ENCODE measurements around the gene CYFIP1. TPM values are rescaled to one million over a fixed set of nuclear protein-coding genes. Genes with fewer than 3 reads are reported as not detected.

The CYFIP1 gene
- total and polyA plus RNA-seq, 3 donors from 2014 or later: 50.9 to 112 (median 90.5) TPM

GRCh38 chr15:22919171-22919570 is 61.0 kb downstream of the CYFIP1 start:
- H3K27ac ChIP-seq: no peak overlapping the region
- H3K9me3 ChIP-seq: no peaks in the 10 kb centered on the region
- H3K4me1 ChIP-seq: no peaks in the 10 kb centered on the region
- no peak for DNase-seq
- no peak overlapping the region for H3K4me3 ChIP-seq
- intact Hi-C loops (cut with DNase I; ENCODE audit: low total_unique reads): no loop called here
- TF ChIP-seq CTCF (IDR thresholded peaks at IDR 0.05) (no peak), POLR2A (IDR thresholded peaks at IDR 0.05) (no peak)
- WGBS, 2 donors: 54 to 68% methylated on average over 3 of the region's 3 CpGs
- H3K36me3 ChIP-seq (ENCODE audit: low read depth, missing control alignments): no peaks in the 10 kb centered on the region
- H3K27me3 ChIP-seq: no peaks in the 10 kb centered on the region

DNA sequence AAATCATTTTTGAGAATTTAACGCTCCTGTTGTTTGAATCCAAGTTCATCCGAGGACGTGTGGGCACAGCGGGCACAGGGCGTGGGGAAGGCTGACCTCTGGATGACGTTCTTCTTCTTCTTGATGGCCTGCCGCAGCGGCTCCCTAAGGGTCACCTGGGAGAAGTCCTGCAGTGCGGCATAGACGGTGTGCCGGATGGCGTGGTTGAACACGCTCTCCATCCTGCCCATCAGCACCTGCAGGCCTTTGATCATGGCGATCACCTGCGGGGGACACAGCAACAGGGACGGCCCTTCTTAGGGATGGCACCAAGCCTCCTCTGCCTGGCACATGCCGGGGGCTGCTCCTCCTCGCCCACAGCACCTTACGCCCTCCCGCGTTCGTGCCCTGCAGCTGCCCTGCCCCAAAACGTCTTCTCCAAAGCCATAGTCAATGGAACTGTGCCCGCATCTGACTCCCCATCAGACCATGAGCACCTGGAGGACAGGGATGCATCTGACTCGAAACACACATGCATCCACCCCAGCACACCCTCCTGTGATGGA is 61.5 kb downstream of the CYFIP1 start:
- H3K36me3 ChIP-seq (ENCODE audit: low read depth, missing control alignments): no peaks in the 10 kb centered on the region
- 95% methylated on average over 25 of the region's 25 CpGs for WGBS, 2 donors
- no peaks in the 10 kb centered on the region for H3K4me1 ChIP-seq
- no peak overlapping the region for H3K4me3 ChIP-seq
- DNase-seq: no peak
- no peaks in the 10 kb centered on the region for H3K9me3 ChIP-seq
- TF ChIP-seq CTCF (IDR thresholded peaks at IDR 0.05): no peak
- TF ChIP-seq POLR2A (IDR thresholded peaks at IDR 0.05): no peak
- intact Hi-C loops (cut with DNase I; ENCODE audit: low total_unique reads): no loop called here
- H3K27me3 ChIP-seq: no peaks in the 10 kb centered on the region
- no peak overlapping the region for H3K27ac ChIP-seq

GRCh38 chr15:22918056-22918455 is 62.1 kb downstream of the CYFIP1 start:
- Histone ChIP-seq H3K27me3 (no peaks in the 10 kb centered on the region), H3K4me1 (no peaks in the 10 kb centered on the region), H3K27ac (no peak overlapping the region), H3K4me3 (no peak overlapping the region), H3K9me3 (no peaks in the 10 kb centered on the region), H3K36me3 (ENCODE audit: low read depth, missing control alignments) (no peaks in the 10 kb centered on the region)
- no peak for TF ChIP-seq CTCF (IDR thresholded peaks at IDR 0.05)
- no peak for TF ChIP-seq POLR2A (IDR thresholded peaks at IDR 0.05)
- no peak for DNase-seq
- 96 to 100% methylated on average over 6 to 9 of the region's 9 CpGs for WGBS, 2 donors
- intact Hi-C loops (cut with DNase I; ENCODE audit: low total_unique reads): no loop called here

DNA sequence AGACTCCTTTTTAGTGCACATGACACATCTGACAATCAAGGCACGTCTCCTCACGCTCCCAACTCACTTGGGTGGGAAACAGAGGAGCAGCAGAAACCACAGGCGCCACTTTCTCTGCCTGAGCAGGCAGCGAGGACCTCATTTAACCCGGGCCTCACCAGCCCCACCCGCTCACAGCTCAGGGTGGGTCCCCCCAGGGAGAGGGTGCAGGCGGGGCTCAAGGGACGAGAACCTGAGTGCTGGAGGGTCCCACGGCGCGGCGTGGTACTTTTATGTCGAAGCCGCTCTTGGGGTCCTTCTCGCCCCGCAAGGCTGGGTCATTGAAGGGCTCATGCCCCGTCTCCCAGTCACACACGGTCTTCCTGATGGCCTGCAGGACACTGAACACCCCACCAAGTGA is 62.6 kb downstream of the CYFIP1 start:
- Histone ChIP-seq H3K4me1 (no peaks in the 10 kb centered on the region), H3K27ac (no peak overlapping the region), H3K36me3 (ENCODE audit: low read depth, missing control alignments) (no peaks in the 10 kb centered on the region), H3K27me3 (no peaks in the 10 kb centered on the region), H3K4me3 (no peak overlapping the region), H3K9me3 (no peaks in the 10 kb centered on the region)
- 97 to 99% methylated on average over 16 to 18 of the region's 18 CpGs for WGBS, 2 donors
- no peak for TF ChIP-seq CTCF (IDR thresholded peaks at IDR 0.05)
- no peak for TF ChIP-seq POLR2A (IDR thresholded peaks at IDR 0.05)
- intact Hi-C loops (cut with DNase I; ENCODE audit: low total_unique reads): no loop called here
- DNase-seq: no peak

DNA sequence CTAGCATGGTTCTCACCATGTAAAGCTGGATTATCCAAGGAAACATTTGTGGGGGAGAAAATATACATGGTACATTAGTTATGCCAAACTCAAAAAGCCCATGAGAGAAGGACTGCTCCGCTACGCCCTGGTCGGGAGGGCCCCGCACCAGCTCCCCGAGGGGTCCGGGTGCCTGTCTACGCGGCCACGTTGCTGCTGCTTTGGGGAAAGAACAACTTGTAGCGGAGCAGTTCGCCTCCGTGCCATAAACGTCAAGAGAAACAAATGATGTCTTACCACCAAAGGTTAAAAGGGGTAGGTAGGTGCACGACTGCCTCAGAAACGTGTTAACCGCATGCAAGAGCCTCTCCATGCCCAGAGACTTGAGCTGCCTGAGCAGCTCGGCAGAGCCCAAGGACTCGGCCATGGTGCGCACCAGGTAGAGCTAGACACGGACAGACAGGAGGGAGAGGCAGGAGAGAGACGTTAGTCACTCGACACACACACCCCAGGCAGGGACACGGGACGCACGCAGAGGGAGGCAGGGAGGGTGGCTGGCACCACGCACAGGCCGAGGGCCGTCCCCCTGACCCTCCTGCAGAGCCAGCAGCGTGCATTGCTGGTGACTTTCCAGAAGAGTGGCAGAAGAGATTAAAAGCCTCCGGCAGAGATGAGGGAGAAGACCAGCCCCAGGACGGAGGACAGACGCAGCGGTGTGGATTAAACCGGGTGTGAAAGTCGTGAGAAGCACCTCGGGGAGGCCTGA is 63.4 kb downstream of the CYFIP1 start:
- no peak overlapping the region for H3K27ac ChIP-seq
- WGBS, 2 donors: 90 to 93% methylated on average over 26 to 36 of the region's 36 CpGs
- H3K4me3 ChIP-seq: no peak overlapping the region
- no peaks in the 10 kb centered on the region for H3K4me1 ChIP-seq
- no peaks in the 10 kb centered on the region for H3K27me3 ChIP-seq
- TF ChIP-seq POLR2A (IDR thresholded peaks at IDR 0.05) (no peak), CTCF (IDR thresholded peaks at IDR 0.05) (no peak)
- H3K9me3 ChIP-seq: no peaks in the 10 kb centered on the region
- intact Hi-C loops (cut with DNase I; ENCODE audit: low total_unique reads): no loop called here
- no peaks in the 10 kb centered on the region for H3K36me3 ChIP-seq (ENCODE audit: low read depth, missing control alignments)
- DNase-seq: no peak

Data from testis (tissue), 3 donors.